Measurements from ENCODE around the gene HARBI1. TPM values are rescaled to one million over a fixed set of nuclear protein-coding genes. Genes with fewer than 3 reads are reported as not detected.
A peak's percentile ranks its signal among the peaks of the same experiment; 100 is the strongest.

HARBI1 gene, protein sequence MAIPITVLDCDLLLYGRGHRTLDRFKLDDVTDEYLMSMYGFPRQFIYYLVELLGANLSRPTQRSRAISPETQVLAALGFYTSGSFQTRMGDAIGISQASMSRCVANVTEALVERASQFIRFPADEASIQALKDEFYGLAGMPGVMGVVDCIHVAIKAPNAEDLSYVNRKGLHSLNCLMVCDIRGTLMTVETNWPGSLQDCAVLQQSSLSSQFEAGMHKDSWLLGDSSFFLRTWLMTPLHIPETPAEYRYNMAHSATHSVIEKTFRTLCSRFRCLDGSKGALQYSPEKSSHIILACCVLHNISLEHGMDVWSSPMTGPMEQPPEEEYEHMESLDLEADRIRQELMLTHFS
- 3.6 TPM for polyA plus RNA-seq (2013)

DNA sequence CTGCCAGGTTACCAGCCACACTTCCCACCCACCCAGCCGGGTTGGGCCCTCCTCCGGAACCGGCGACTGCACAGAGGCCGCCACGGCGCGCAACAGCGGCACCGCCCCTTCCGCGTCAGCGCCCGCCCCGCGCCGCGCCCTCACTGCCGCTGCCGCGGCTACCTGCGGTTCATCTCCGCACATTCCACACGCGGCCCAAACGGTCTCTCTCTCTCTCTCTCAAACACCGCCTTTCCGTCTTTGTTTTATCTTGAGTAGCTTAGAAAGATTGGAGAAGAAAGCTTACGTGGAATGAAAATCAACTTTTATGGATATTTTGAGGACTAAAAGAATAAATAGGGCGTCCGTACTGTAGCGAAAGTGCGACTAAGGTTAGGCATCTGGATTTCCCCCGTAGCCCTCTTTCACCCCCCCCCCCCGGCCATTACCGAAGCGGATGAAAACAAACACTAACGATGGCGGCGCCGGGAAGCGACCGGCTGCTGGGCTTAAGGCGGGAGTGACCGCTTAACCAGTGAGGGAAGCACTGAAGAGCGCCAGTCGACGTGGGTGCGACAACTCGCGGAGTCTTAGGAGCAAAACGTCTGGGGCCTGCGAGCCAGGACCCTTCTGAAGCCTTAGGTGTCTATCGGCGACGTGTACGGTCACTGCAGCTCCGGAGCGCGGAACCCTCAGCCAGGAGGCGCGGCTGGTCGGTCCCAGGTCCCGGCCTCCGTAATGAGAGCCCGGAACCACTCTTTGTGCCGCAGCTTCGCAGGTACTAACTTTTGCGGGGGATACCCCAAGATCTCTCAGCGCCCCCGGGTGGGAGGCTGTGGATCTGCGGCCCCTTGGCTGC is at the start of gene HARBI1, which contains the start of gene ATG13:
TSS of gene HARBI1 (minus strand) at position 94 of the 838 bp plus-strand sequence. CDS start 990 bp downstream, outside the sequence.
TSS of gene ATG13 (plus strand) at position 420 of the 838 bp plus-strand sequence. CDS start 26,739 bp downstream, outside the sequence.
- peaks cover 0 to 13% (median 5%) of the 10 kb centered on the region in 4 experiments for H3K36me3 ChIP-seq (ENCODE audit: control insufficient read depth in 4 of 4, insufficient read depth in 4 of 4, low read length in 3 of 4)
- WGBS (ENCODE audit: insufficient coverage): 0% methylated on average over 32 of the region's 72 CpGs
- peak within 1 kb of the TSS; percentile 93 to 100 (median 98) for H3K4me3 ChIP-seq (ENCODE audit: control insufficient read depth in 1 of 7, extremely low read depth in 1 of 7, insufficient read depth in 4 of 7, low read depth in 2 of 7, low read length in 6 of 7)
- ChIA-PET CTCF (interaction anchor here (0.6 to 2.9 kb wide), 23 partner anchors 9 to 257 kb away, joined by 3 to 13 read pairs (median 4); partner anchors contain the start of gene AMBRA1), POLR2A (interaction anchor here (0.6 to 1.9 kb wide), 4 partner anchors 14 to 204 kb away, joined by 3 to 6 read pairs (median 4); partner anchors contain the start of gene AMBRA1)
- peak; percentile 94 to 97 (median 96) for DNase-seq
- peaks cover 10 to 18% (median 14%) of the 10 kb centered on the region in 4 experiments for H3K4me1 ChIP-seq (ENCODE audit: control extremely low read depth in 1 of 4, control insufficient read depth in 4 of 4, insufficient read depth in 4 of 4, low read length in 3 of 4)
- peak within 1 kb of the TSS; percentile 100 for H3K27ac ChIP-seq (ENCODE audit: insufficient read depth in 1 of 2, low read depth in 1 of 2, low read length in 2 of 2, poor library complexity in 1 of 2, severe bottlenecking in 2 of 2)
- no peaks in the 10 kb centered on the region for H3K9me3 ChIP-seq (ENCODE audit: control extremely low read depth in 1 of 5, control insufficient read depth in 4 of 5, insufficient read depth in 2 of 5, low read depth in 1 of 5, low read length in 4 of 5)
- H3K27me3 ChIP-seq (replicated peaks in 2 of 5; ENCODE audit: control insufficient read depth in 4 of 5, insufficient read depth in 5 of 5, low read length in 4 of 5): no peaks in the 10 kb centered on the region

DNA sequence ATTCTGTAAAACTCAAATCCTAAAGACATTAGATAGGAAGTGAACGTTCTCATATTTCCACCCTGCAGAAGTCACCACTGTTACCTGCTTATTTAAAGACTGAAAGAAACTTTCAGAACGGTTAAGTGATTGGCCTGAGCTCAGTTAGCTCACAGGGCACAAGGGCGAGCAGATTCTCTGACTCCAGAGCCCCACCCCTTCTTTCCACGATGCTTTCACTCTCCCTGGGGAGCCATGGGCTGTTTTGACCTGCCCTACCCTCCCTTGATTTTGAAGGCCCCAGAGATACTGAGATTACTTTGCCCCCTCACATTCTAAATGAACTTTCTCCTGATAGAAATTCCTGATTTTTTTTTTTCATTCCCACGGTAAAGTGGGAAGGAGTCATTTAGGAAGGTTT is 49.5 kb upstream of the HARBI1 start:
- no peak for DNase-seq
- no peak overlapping the region for H3K4me3 ChIP-seq (ENCODE audit: control insufficient read depth in 1 of 7, extremely low read depth in 1 of 7, insufficient read depth in 4 of 7, low read depth in 2 of 7, low read length in 6 of 7)
- no peak overlapping the region for H3K27ac ChIP-seq (ENCODE audit: insufficient read depth in 1 of 2, low read depth in 1 of 2, low read length in 2 of 2, poor library complexity in 1 of 2, severe bottlenecking in 2 of 2)
- 100% methylated on average over 3 of the region's 5 CpGs for WGBS (ENCODE audit: insufficient coverage)
- H3K36me3 ChIP-seq (ENCODE audit: control insufficient read depth in 4 of 4, insufficient read depth in 4 of 4, low read length in 3 of 4): peaks cover 37 to 78% (median 61%) of the 10 kb centered on the region in 4 experiments
- H3K9me3 ChIP-seq (ENCODE audit: control extremely low read depth in 1 of 5, control insufficient read depth in 4 of 5, insufficient read depth in 2 of 5, low read depth in 1 of 5, low read length in 4 of 5): no peaks in the 10 kb centered on the region
- ChIA-PET CTCF (interaction anchor here (0.9 kb wide), 1 partner anchor 25 kb away, joined by 3 read pairs; no protein-coding TSS in a partner anchor), POLR2A (no interaction called here)
- H3K4me1 ChIP-seq (ENCODE audit: control extremely low read depth in 1 of 4, control insufficient read depth in 4 of 4, insufficient read depth in 4 of 4, low read length in 3 of 4): peaks cover 12 to 29% (median 24%) of the 10 kb centered on the region in 4 experiments
- no peaks in the 10 kb centered on the region for H3K27me3 ChIP-seq (replicated peaks in 2 of 5; ENCODE audit: control insufficient read depth in 4 of 5, insufficient read depth in 5 of 5, low read length in 4 of 5)

DNA sequence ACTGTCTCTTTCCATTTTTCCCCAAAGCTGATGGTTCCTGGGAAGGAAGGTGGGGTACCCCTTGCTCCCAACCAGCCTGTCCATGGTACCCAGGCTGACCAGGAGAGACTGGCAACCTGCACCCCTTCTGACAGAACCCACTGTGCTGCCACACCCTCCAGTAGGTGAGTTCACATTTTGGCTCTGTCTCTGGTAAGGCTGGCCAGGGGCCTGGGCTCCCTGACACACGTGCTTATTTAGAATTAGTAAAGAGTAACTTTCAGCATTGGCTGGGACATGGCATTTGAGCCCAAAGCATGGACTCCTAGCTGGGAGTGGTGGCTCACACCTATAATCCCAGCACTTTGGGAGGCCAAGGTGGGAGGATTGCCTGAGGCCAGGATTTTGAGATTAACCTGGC is 48.3 kb upstream of the HARBI1 start:
- ChIA-PET POLR2A (no interaction called here), CTCF (interaction anchor here (1.0 to 1.1 kb wide), 2 partner anchors 9 to 18 kb away, joined by 3 read pairs; no protein-coding TSS in a partner anchor)
- no peaks in the 10 kb centered on the region for H3K27me3 ChIP-seq (replicated peaks in 2 of 5; ENCODE audit: control insufficient read depth in 4 of 5, insufficient read depth in 5 of 5, low read length in 4 of 5)
- peaks cover 37 to 85% (median 62%) of the 10 kb centered on the region in 4 experiments for H3K36me3 ChIP-seq (ENCODE audit: control insufficient read depth in 4 of 4, insufficient read depth in 4 of 4, low read length in 3 of 4)
- peaks cover 8 to 22% (median 12%) of the 10 kb centered on the region in 4 experiments for H3K4me1 ChIP-seq (ENCODE audit: control extremely low read depth in 1 of 4, control insufficient read depth in 4 of 4, insufficient read depth in 4 of 4, low read length in 3 of 4)
- no peak overlapping the region for H3K27ac ChIP-seq (ENCODE audit: insufficient read depth in 1 of 2, low read depth in 1 of 2, low read length in 2 of 2, poor library complexity in 1 of 2, severe bottlenecking in 2 of 2)
- WGBS (ENCODE audit: insufficient coverage): 100% methylated on average over 1 of the region's 1 CpG
- H3K9me3 ChIP-seq (ENCODE audit: control extremely low read depth in 1 of 5, control insufficient read depth in 4 of 5, insufficient read depth in 2 of 5, low read depth in 1 of 5, low read length in 4 of 5): no peaks in the 10 kb centered on the region
- H3K4me3 ChIP-seq (ENCODE audit: control insufficient read depth in 1 of 7, extremely low read depth in 1 of 7, insufficient read depth in 4 of 7, low read depth in 2 of 7, low read length in 6 of 7): no peak overlapping the region
- no peak for DNase-seq

DNA sequence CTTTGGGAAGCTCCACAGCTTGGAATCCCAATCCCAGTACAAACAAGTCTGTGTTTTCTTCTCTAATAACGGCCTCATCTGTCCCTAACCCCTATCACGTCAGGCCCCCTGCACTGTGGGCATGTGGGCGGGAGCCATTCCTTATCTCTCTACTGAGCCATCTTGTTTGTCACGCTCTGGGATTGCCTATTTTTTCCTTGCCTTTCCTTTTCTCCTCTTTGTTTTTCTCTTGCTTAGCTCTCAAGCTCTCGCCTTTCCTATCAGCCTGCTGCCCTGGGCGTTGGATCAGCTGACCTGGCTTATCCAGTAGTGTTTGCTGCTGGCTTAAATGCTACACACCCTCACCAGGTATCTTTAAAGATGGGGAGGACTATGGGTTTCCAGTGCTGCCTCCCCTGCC is 47.6 kb upstream of the HARBI1 start:
- Histone ChIP-seq H3K9me3 (ENCODE audit: control extremely low read depth in 1 of 5, control insufficient read depth in 4 of 5, insufficient read depth in 2 of 5, low read depth in 1 of 5, low read length in 4 of 5) (no peaks in the 10 kb centered on the region), H3K4me3 (ENCODE audit: control insufficient read depth in 1 of 7, extremely low read depth in 1 of 7, insufficient read depth in 4 of 7, low read depth in 2 of 7, low read length in 6 of 7) (no peak overlapping the region), H3K36me3 (ENCODE audit: control insufficient read depth in 4 of 4, insufficient read depth in 4 of 4, low read length in 3 of 4) (peaks cover 39 to 86% (median 63%) of the 10 kb centered on the region in 4 experiments), H3K4me1 (ENCODE audit: control extremely low read depth in 1 of 4, control insufficient read depth in 4 of 4, insufficient read depth in 4 of 4, low read length in 3 of 4) (peaks cover 4 to 18% (median 9%) of the 10 kb centered on the region in 4 experiments), H3K27me3 (replicated peaks in 2 of 5; ENCODE audit: control insufficient read depth in 4 of 5, insufficient read depth in 5 of 5, low read length in 4 of 5) (no peaks in the 10 kb centered on the region), H3K27ac (ENCODE audit: insufficient read depth in 1 of 2, low read depth in 1 of 2, low read length in 2 of 2, poor library complexity in 1 of 2, severe bottlenecking in 2 of 2) (no peak overlapping the region)
- POLR2A ChIA-PET: no interaction called here
- WGBS (ENCODE audit: insufficient coverage): 79% methylated on average over 4 of the region's 6 CpGs
- no peak for DNase-seq
- CTCF ChIA-PET: interaction anchor here (1.1 kb wide), 1 partner anchor 18 kb away, joined by 3 read pairs; no protein-coding TSS in a partner anchor

DNA sequence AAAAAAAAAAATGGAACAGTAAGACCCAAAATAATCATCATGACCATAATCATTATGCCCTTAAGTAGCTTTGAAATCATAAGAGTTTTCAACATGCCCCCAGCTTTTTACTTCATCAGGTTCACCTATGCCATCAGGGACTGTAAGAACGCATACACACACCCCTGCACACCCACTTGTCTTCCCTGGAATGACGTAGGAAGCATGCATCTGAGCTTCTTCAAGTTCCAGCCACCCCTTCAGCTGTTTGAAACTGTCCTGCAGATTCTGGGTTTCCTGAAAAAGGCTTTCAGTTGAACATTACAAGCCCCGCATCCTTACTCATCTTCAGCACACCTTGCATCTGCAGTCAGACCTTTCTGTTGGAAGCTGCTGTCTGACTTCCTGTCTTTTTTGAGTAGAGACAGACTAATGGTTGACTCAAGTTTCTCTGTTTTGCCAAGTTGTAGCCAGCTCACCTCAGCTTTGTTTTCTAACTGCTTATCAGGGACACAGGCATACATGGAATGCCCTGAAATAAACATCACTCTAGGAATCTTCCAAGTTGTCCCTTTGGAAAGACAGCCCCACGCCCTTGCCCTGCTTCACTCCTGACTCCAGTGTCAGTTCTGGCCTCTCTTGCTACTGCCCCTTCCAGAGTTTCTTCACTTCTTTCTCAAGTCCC is 46.4 kb upstream of the HARBI1 start:
- H3K27me3 ChIP-seq (replicated peaks in 2 of 5; ENCODE audit: control insufficient read depth in 4 of 5, insufficient read depth in 5 of 5, low read length in 4 of 5): no peaks in the 10 kb centered on the region
- ChIA-PET POLR2A (interaction anchor here (0.7 kb wide), 1 partner anchor 96 kb away, joined by 3 read pairs; no protein-coding TSS in a partner anchor), CTCF (interaction anchor here (0.6 kb wide), 1 partner anchor 38 kb away, joined by 3 read pairs; no protein-coding TSS in a partner anchor)
- H3K4me1 ChIP-seq (ENCODE audit: control extremely low read depth in 1 of 4, control insufficient read depth in 4 of 4, insufficient read depth in 4 of 4, low read length in 3 of 4): peaks cover 0 to 17% (median 7%) of the 10 kb centered on the region in 4 experiments
- DNase-seq: no peak
- H3K27ac ChIP-seq (ENCODE audit: insufficient read depth in 1 of 2, low read depth in 1 of 2, low read length in 2 of 2, poor library complexity in 1 of 2, severe bottlenecking in 2 of 2): no peak overlapping the region
- H3K9me3 ChIP-seq (ENCODE audit: control extremely low read depth in 1 of 5, control insufficient read depth in 4 of 5, insufficient read depth in 2 of 5, low read depth in 1 of 5, low read length in 4 of 5): no peaks in the 10 kb centered on the region
- WGBS (ENCODE audit: insufficient coverage): 90% methylated on average over 3 of the region's 4 CpGs
- peaks cover 42 to 88% (median 64%) of the 10 kb centered on the region in 4 experiments for H3K36me3 ChIP-seq (ENCODE audit: control insufficient read depth in 4 of 4, insufficient read depth in 4 of 4, low read length in 3 of 4)
- H3K4me3 ChIP-seq (ENCODE audit: control insufficient read depth in 1 of 7, extremely low read depth in 1 of 7, insufficient read depth in 4 of 7, low read depth in 2 of 7, low read length in 6 of 7): no peak overlapping the region

DNA sequence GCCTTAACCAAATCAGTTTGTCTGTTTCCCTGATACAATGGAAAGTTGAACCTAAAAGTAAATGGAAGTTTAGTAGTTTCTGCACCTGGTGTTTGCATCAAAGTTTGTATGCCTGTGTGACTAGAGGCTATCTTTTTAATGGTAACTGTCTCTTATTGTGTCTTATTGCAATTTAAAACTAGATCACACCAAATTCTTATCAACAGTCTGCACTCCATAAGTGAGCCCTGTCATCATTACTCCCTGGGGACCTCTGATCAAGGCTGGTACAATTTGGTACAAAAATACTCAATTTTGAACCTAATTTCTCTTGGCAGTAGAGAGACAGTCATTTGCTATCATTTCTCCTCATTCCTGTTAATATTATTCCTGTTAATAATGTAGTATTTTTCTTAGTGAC is 45.3 kb upstream of the HARBI1 start:
- no peak overlapping the region for H3K4me3 ChIP-seq (ENCODE audit: control insufficient read depth in 1 of 7, extremely low read depth in 1 of 7, insufficient read depth in 4 of 7, low read depth in 2 of 7, low read length in 6 of 7)
- no peak for DNase-seq
- peaks cover 0 to 20% (median 7%) of the 10 kb centered on the region in 4 experiments for H3K4me1 ChIP-seq (ENCODE audit: control extremely low read depth in 1 of 4, control insufficient read depth in 4 of 4, insufficient read depth in 4 of 4, low read length in 3 of 4)
- H3K27ac ChIP-seq (ENCODE audit: insufficient read depth in 1 of 2, low read depth in 1 of 2, low read length in 2 of 2, poor library complexity in 1 of 2, severe bottlenecking in 2 of 2): no peak overlapping the region
- ChIA-PET POLR2A (no interaction called here), CTCF (no interaction called here)
- H3K27me3 ChIP-seq (replicated peaks in 2 of 5; ENCODE audit: control insufficient read depth in 4 of 5, insufficient read depth in 5 of 5, low read length in 4 of 5): no peaks in the 10 kb centered on the region
- peaks cover 36 to 87% (median 63%) of the 10 kb centered on the region in 4 experiments for H3K36me3 ChIP-seq (ENCODE audit: control insufficient read depth in 4 of 4, insufficient read depth in 4 of 4, low read length in 3 of 4)
- H3K9me3 ChIP-seq (ENCODE audit: control extremely low read depth in 1 of 5, control insufficient read depth in 4 of 5, insufficient read depth in 2 of 5, low read depth in 1 of 5, low read length in 4 of 5): no peaks in the 10 kb centered on the region

Data from common myeloid progenitor, CD34-positive (primary cell).